GM21367 (cell line): ENCODE data around the gene TMEM91.
"Not testable (repeated sequence)": the region's sequence is repeated elsewhere in the genome, so short reads cannot be mapped to it uniquely, and the experiment has no call there.

Experiments used
- ATAC-seq: cut with Tn5 transposase; IDR thresholded peaks from one replicate; pipeline ENCODE4 v1.9.1; 2021; ENCODE audit not compliant: unreplicated experiment

TMEM91 gene

DNA sequence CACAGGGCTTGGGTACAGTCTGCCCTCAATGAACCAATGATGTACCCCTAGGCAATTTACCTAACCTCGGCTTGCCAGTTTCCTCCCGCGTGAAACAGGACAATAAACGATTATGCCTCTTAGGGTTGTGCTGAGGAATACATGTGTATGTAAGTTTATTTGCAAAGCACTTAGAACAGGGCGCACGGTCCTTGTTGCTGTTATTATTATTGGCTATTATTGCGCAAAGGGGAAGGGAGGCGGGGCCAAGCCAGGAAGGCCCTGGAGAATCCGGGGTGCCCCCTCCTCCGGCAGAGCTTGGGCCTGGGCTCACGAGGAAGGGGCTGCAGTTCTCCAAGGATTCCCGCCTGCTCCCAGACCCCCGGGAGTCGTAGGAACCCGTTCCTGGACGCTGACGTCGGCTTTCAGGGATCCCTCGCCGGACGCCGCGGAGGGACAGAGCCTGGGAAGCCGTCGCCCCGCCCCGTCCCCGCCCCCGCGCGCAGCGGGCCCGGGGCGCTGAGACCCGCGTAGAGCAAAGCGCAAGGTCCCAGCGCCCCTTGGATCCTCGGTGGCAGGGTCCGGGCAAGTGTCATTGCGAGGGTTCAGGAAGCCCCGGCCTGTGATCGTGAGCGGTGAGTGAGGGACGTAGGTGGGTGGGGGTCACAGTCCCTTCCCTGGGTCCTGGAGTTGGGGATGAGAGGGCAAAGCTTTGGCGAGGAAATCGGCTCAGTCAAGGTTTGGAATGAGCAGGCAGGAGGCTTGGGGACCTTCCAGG, at the start of gene TMEM91:
TSS of gene TMEM91 (plus strand) at position 293 of the 757 bp plus-strand sequence. CDS start 1,777 bp downstream, outside the sequence.
- ATAC-seq, result no peak

DNA sequence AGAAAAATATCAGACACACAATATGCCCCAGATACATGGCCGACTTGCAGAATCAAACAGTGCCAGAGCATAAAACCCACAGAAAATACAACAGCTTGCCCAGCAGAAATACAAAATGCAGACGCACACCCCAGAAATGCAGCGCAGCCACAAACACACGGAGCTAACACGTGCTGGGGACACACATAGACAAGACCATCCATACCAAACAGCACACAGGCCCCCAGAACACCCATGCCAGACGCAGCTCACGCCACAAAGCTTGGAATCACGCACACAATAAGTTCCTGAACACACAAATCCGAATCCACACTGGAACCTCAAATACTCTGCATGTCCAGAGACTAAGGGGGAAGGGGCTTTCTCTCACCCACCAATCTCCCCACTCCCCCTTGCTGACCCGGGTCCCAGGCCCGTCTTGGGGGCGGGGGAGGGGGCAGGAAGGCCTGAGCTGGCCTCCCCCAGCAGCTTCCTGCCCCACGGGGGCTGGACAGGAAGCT, 49.2 kb upstream of the TMEM91 start:
- ATAC-seq, result no peak

DNA sequence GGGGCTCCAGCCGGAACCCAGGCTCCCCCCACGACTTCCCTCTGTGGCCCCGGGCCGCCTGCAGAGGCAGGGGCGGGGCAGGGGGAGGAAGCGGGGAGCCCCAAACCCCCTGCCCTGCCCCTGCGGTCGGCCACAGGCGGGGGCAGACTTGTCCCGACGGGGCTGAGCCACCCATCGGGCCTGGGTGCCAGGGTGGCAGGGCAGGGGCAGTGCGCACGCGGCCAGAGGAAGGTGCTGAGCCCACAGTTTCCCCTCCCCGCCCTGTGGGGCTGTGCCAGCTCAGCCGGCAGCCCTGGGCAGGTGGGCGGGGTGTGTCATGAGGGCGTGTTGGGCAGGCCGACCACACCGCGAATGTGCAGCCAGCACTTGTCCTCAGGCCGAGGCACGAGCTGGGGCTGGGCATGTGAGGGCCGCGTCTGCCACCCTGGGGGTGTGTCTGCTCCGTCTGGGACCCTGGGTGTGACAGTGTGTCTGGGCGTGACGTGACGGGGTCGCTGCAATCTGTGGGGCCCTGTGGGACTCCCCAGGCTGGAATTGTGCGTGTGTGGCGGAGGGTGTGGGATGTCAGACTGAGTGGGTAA, 48.7 kb upstream of the TMEM91 start:
- peak; percentile 41 for ATAC-seq

DNA sequence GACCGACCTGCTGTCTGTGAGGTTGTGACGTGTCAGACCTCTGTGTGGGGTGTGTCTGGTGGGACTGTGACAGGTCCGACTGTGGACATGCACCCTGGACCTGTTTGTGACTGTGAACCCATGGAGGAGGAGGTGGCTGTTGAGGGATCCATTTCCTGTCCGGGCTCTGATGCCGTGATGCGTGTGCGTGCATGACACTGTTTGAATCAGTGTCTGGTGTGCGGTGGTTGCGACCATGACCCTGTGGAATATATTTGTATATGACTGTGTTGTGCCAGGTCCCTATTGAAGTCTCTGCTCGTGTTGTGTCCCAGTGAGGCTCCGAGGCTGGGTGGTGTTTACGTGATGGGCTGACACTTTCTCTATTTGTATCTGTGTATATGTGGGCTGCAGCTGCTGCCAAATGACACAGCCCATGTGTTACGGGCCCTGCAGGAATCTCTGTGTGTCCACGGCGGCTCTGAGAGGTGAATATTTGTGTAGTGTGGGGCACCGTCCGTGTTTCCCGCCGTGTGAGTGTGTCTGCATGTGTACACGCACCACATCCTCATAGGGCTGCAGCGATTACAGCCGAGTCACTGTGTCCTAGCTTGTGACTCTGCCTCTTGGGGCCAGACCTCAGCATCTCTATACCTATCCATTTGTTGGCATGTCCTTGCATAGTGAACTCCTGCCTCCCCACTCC, 48.0 kb upstream of the TMEM91 start:
- ATAC-seq, result no peak

DNA sequence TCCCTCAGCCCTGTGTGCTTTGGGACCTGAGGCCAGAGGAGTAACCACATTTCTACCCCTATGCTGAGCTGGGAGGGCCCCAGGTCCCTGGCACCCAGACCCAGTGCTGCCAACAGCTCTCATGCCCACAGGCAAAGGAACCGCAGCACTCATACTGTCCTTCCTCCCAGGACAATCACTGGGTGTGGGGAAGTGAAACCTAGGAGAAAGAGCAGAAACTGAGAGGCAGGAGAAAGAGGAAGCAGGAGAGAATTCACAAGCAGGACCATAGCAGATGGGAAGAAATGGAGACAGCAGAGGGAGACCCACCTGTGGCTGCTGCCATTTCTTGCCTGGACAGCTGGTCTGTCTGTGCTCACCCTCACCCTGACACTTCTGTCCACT, 47.5 kb upstream of the TMEM91 start:
- no peak for ATAC-seq

DNA sequence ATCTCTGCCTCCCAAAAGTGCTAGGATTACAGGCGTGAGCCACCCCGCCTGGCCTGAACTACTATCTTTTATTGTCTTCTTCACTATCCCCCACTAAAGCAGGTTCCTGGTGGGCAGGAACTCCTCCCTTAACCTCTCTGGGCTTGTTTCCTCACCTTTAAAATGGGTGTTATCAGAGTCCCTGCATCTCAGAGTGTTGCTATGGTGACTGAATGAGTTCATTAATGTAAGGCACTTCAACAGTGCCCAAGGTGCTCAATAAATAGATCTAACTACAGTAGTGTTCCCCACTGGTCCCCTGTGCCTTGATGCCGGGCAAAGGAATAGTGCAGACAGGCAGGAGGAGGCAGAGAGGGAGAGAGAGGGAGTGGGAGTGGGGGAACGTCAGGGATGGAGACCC, 45.9 kb upstream of the TMEM91 start:
- no peak for ATAC-seq

DNA sequence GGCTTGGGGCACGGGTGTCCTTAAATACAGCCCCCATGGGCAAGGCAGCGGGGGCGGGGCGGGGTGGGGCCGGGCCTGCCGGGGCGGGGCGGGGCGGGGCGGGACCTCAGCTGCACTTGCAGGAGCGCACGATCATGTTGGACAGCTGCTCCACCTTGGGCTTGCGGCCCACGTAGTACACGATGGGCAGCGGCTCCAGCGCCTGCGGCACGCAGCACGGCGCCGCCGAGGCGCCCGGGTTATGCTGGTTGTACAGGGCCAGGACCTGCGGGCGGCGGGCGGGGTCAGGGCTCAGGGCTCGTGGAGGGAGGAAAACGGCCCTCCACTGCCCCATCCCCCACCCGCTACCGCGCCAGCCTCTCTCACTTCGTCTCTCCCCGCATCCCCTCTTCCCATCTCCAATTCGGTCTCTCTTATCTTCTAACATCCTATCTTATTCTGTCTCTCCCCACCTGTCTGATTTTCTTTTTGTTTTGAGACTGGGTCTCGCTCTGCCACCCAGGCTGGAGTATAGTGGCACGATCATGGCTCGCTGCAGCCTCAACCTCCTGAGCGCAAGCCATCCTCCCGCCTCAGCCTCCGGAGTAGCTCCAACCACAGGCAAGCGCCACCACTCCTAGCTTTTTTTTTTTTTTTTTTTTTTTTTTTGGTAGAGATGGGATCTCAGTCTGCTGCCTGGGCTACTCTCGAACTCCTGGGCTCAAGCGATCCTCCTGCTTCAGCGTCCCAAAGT, 45.2 kb upstream of the TMEM91 start:
- no peak for ATAC-seq

DNA sequence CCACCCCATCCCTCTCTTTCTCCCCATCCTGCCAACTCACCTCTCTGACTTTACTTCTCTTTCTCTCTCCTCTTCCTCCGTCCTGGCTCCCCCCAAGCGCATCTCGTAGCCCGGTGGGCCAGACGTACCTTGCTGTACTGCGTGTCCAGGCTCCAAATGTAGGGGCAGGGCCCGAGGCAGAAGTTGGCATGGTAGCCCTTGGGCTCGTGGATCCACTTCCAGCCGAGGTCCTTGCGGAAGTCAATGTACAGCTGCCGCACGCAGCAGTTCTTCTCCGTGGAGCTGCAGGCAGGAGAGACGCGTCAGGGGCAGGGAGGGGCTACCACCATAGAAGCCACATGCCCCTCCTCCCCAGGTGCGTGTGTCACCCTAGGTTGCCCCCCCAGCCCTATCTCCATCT, 44.3 kb upstream of the TMEM91 start:
- ATAC-seq, result no peak

DNA sequence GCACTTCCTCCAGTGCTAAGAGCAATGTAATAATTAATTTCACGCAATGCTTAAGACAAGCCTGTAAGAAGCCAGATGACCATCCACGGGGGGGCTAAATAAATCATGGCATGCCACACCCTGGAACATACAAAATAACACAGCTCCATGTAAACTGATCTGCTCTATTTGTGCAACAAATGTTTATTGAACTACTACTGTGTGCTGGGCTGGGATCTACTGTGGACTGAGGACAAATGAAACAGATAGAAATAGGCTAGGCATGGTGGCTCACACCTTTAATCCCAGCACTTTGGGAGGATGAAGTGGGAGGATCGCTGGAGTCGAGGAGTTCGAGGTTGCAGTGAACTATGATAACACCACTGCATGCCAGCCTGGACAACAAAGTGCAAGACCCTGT, 43.9 kb upstream of the TMEM91 start:
- no peak for ATAC-seq

DNA sequence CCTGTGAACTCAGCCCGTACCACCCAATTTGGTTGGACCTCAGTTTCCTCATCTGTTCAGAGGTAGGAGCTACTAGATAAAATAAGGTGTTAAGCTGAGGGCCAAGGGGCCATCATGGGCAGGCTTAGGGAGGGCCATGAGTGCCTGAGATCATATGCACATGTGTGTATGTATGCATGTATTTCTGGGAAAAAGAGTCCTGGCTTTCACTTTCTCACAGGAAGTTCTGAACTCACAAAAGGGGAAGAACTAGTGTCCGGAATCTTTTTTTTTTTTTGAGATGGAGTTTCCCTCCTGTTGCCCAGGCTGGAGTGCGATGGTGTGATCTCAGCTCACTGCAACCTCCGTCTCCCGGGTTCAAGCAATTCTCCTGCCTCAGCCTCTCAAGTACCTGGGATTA, 41.5 kb upstream of the TMEM91 start:
- ATAC-seq, result no peak

DNA sequence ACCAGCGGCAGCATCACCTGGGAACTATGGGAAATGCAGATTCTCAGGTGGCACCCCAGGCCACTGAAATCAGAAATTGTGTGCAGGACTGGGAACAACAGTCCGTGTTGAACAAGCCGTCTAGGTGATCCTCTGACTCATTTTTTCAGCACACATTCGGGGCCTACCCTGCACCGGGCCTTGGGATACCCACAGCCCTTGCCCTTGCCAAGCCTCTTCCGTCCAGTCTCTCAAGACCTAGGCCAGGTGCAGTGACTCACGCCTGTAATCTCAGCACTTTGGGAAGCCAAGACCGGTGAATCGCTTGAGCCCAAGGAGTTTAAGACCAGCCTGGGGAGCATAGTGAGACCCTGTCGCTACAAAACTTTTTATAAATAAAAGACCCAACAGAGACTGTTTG, 40.9 kb upstream of the TMEM91 start:
- ATAC-seq, result no peak

DNA sequence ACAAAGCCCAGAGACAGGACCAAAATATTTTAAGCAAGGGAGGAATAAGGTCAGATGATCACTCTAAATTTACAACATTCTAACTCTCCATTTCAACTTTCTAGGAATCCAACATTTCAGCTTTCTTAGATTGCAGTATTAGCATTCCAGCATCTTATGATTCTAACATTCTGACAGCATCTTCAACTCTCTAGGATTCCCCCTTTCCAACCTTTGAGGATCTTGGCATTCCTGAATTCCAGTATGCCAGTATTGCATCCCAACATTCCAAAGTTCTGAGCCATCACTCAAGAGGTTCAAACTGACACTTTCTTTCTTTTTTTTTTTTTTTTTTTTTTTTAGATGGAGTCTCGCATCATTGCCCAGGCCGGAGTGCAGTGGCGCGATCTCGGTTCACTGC, 36.4 kb upstream of the TMEM91 start:
- ATAC-seq, result no peak

DNA sequence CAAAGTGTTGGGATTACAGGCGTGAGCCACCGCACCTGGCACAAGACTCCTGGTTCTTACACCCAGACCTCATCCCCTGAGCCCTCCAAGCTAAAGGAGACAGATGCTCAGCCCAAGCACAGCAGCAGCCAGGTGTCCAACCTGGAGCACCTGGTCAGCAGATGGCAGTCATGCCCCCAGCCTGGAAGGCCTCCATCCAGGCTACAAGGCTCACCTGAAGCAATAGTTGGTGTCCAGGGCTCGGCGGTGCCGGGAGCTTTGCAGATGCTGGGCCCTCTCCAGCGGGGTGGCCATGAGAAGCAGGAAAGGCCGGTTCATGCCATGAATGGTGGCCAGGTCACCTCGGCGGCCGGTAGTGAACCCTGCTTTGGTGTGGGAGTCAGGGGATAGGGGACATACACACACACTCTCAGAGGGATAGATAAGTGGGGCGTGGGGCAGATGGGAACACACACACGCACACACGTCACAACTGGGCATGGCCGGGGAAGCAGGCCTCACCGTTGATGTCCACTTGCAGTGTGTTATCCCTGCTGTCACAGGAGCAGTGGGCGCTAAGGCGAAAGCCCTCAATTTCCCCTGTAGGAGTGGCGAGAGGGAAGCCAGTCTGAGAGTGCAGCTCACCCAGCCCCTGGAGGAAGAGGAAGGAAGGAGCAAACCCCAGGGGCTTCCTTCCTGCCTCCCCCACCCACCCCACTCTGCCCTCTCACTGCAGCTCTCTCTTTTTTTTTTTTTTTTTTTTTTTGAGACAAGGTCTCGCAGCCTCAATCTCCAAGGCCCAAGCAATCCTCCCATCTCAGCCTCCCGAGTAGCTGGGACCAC, 34.5 kb upstream of the TMEM91 start:
- ATAC-seq, result no peak

DNA sequence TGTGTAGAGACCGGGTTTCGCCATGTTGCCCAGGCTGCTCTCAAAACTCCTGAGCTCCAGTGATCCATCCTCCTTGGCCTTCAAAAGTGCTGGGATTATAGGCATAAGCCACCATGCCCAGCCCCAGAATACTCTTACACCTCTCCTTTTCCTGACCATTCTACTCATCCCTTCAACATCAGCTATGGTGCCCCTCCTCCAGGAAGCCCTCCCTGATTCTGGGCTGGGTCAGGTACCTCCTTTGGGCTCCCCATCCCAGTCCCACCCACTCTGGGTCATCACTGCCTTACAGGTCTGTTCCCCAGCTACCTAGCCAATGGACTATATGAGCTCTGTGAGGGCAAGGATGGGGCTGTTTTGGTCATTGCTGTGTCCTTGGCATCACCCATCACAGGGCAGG, 32.2 kb upstream of the TMEM91 start:
- no peak for ATAC-seq

DNA sequence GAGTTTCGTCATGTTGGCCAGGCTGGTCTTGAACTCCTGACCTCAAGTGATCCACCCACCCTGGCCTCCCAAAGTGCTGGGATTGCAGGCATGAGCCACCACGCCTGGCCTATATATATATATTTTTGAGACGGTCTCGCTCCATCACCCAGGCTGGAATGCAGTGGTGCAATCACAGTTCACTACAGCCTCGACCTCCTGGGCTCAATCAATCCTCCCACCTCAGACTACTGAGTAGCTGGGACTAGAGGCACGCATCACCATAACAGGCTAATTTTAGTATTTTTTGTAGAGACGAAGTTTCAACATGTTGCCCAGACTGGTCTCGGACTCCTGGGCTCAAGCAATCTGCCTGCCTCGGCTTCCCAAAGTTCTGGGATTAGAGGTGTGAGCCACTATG, 29.4 kb upstream of the TMEM91 start:
- ATAC-seq, result not testable (repeated sequence)

DNA sequence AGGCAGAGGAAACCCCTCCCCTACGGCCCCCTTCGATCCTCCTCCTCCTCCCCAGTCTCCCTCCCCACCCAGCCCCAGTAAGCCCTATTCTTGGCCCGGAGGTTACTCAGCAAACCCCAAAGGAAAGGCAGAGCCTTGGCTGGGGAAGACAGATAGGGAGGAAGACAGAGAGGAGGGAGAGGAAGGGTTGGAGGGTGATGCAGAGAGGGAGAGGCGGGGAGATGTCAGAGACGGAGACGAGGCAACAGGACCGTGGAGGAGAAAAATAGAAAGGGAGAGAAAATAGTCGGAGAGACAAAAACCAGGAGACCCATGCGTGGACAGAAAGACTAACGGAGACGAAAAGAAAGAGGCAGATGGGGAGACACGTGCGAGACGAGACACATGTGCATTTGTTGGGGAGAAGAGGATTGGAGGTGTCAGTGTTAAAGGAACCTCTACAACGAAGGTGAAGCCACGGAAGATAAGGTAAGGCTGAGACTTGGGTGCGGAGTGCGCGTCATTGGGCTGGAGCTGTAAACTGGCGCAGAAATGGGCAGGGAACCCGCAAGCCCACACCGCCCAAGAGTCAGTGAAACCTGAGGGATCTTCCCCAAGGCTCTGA, 25.5 kb upstream of the TMEM91 start:
- ATAC-seq, result no peak

DNA sequence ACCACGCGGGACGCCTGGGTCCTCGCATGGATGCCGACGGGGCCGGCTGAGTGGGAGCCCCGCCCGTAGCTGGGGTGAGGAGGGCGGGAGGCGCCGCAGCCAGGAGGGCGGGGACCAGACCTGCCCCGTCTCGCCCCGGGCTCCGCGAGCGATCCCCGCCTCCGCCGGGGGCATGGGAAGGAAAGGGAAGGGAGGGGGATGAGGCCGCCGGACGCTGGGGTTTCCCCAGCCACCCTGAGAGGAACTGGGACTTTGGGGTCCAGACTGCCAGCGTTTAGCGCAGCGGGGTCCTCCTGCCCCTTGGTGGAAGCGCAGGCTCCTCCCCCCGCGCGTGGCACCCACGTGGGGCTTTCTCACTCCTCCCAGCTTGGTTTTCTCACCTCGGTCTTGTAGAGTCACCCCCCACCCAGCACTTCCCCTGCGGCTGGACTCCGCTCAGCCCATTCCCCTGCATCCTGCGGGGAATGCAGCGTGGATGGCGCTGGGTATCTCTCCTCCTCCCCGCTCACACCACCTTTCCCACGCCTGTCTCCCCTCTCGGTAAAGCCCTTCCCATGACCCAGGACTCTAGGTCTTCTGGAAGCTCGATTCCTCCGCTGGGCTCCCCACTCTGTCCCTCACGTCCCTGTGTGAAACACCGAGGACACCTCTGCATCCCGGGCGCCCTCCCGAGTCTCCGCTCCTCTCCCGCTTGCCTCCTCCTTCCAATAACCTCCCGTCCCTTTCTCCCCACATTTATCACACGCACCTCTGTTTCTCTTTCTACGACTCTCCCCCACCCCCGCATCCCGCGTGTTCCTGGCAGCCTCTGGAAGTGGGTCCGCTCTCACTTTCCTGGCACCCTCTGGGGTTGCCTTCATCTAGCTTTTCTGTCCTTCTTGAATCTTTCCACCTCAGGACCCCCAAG, 24.7 kb upstream of the TMEM91 start:
- ATAC-seq, result no peak

DNA sequence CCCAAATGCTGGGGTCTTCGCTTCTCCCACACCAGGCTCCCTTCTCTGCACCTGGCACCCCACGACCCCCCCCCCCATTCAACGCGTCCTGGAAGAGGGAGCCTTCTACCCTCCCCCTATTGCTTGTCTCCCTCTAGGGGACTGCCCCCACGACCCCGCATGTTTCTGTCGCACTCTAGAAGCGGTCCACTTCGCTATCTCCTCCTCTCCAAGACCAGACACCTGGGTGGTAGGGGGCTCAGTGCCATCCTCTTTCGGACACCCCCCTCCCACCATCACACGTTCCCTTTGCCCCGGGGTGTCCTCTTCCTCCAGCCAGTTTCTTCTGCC, 24.1 kb upstream of the TMEM91 start:
- no peak for ATAC-seq
